Lung (tissue), 12 donors: Measurements from ENCODE around the gene CTCF. TPM values are rescaled to one million over a fixed set of nuclear protein-coding genes. Genes with fewer than 3 reads are reported as not detected.
A peak's percentile ranks its signal among the peaks of the same experiment; 100 is the strongest.

ENCODE experiments used
- ATAC-seq: fragments of 200-7000 bp; cut with Tn5 transposase; one replicate; pipeline ENCODE4 v1.9.1; 2020; ENCODE audit warnings: moderate number of reproducible peaks; ENCODE audit not compliant: insufficient read depth, low FRiP score
- DNase-seq, 3 donors: peaks; one replicate each; pipeline ENCODE4 v3.0.0-alpha.2; 2013 to 2017
- H3K27ac ChIP-seq, 2 donors: one replicate each; pipeline ENCODE4 v1.5.1; 2013; ENCODE audit warnings: mild to moderate bottlenecking in 2 of 2, moderate library complexity in 2 of 2, control low read depth in 1 of 2, inconsistent platforms in 1 of 2, low read depth in 1 of 2, low read length in 1 of 2
- H3K27me3 ChIP-seq, 3 donors: one replicate each; pipeline ENCODE4 v1.5.1; 2013; ENCODE audit warnings: low read length in 2 of 3; ENCODE audit not compliant: control insufficient read depth in 3 of 3, insufficient read depth in 3 of 3
- H3K36me3 ChIP-seq, 4 donors: one replicate each; pipeline ENCODE4 v1.5.1; 2013; ENCODE audit warnings: low read length in 4 of 4, mild to moderate bottlenecking in 1 of 4, moderate library complexity in 1 of 4; ENCODE audit not compliant: control insufficient read depth in 4 of 4, insufficient read depth in 4 of 4
- H3K4me1 ChIP-seq, 5 donors: one replicate each; pipeline ENCODE4 v1.5.1; 2013; ENCODE audit warnings: low read length in 5 of 5, mild to moderate bottlenecking in 2 of 5, moderate library complexity in 1 of 5; ENCODE audit not compliant: control insufficient read depth in 5 of 5, insufficient read depth in 5 of 5
- H3K4me3 ChIP-seq: one replicate; pipeline ENCODE4 v1.5.1; 2013; ENCODE audit warnings: mild to moderate bottlenecking, control low read depth, moderate library complexity
- H3K9ac ChIP-seq, 2 donors: one replicate each; pipeline ENCODE4 v1.5.1; 2013; ENCODE audit warnings: low read length in 2 of 2, control low read depth in 1 of 2; ENCODE audit not compliant: insufficient read depth in 1 of 2
- H3K9me3 ChIP-seq, 4 donors: one replicate each; pipeline ENCODE4 v1.5.1; 2013; ENCODE audit warnings: low read length in 3 of 4, mild to moderate bottlenecking in 1 of 4, moderate library complexity in 1 of 4; ENCODE audit not compliant: control insufficient read depth in 4 of 4, insufficient read depth in 3 of 4
- CTCF ChIP-seq: IDR thresholded peaks from 2 replicates; pipeline ENCODE4 v1.5.1; 2012; ENCODE audit warnings: mild to moderate bottlenecking; ENCODE audit errors: control extremely low read depth, extremely low read depth
- WGBS, 2 donors: extraction: QIAGEN DNeasy Blood & Tissue Kit; methylation state at CpG; one replicate each; pipeline ENCODE4 v1.1.7; 2013; 5-methylcytosine and 5-hydroxymethylcytosine counted together
- polyA plus RNA-seq, 2 donors: library from polyadenylated mRNA; stranded (reverse); fragments of 200-250 nt; gene quantifications; one replicate each; pipeline ENCODE4 v1.2.1, GENCODE V29; 2013
- total RNA-seq, 2 donors: library from RNA; depleted of rRNA in 1 of 2; stranded (reverse); fragments of >200 nt in 1 of 2; gene quantifications; one replicate each; pipeline ENCODE4 v1.2.1, GENCODE V29; 2014 to 2021
- donor health status: control.
- donor health status: control.
- donor health status: Bipolar disorder and iron deficiency.
- donor health status: healthy.
- donor health status: DM: yes; HTN: yes; CAD: no.

The CTCF gene
- total and polyA plus RNA-seq, 4 donors: 16.7 to 54.2 (median 23.3) TPM

GRCh38 chr16:67637625-67638024 lies 75.3 kb downstream of the CTCF start:
- WGBS, 2 donors: 91 to 95% methylated on average over 12 of the region's 12 CpGs
- H3K4me3 ChIP-seq: no peak overlapping the region
- H3K27ac ChIP-seq: no peak overlapping the region
- H3K4me1 ChIP-seq: peaks cover 0 to 11% (median 2%) of the 10 kb centered on the region in 5 donors
- no peaks in the 10 kb centered on the region for H3K27me3 ChIP-seq
- peaks cover 21 to 36% (median 32%) of the 10 kb centered on the region in 4 donors for H3K36me3 ChIP-seq
- H3K9ac ChIP-seq: no peak overlapping the region
- no peak for TF ChIP-seq CTCF
- H3K9me3 ChIP-seq: no peaks in the 10 kb centered on the region
- no peak for ATAC-seq
- no peak for DNase-seq

GRCh38 chr16:67641779-67642708 lies 79.7 kb downstream of the CTCF start:
- H3K4me1 ChIP-seq: peaks cover 0 to 9% (median 2%) of the 10 kb centered on the region in 5 donors
- no peak overlapping the region for H3K4me3 ChIP-seq
- peak overlapping the region in 1 of 2 donors; percentile 24 for H3K27ac ChIP-seq
- no peak for TF ChIP-seq CTCF
- no peak overlapping the region for H3K9ac ChIP-seq
- H3K36me3 ChIP-seq: peaks cover 16 to 19% (median 17%) of the 10 kb centered on the region in 4 donors
- H3K9me3 ChIP-seq: no peaks in the 10 kb centered on the region
- ATAC-seq: no peak
- H3K27me3 ChIP-seq: peaks cover 0 to 17% (median 3%) of the 10 kb centered on the region in 3 donors
- peak in 1 of 3 donors; percentile 42 for DNase-seq
- WGBS, 2 donors: 47 to 70% methylated on average over 10 of the region's 10 CpGs

GRCh38 chr16:67644038-67644437 lies 81.7 kb downstream of the CTCF start:
- no peak for ATAC-seq
- H3K4me3 ChIP-seq: no peak overlapping the region
- TF ChIP-seq CTCF: no peak
- H3K9me3 ChIP-seq: no peaks in the 10 kb centered on the region
- no peak overlapping the region for H3K27ac ChIP-seq
- WGBS, 2 donors: 93 to 97% methylated on average over 9 of the region's 9 CpGs
- H3K36me3 ChIP-seq: peaks cover 1 to 5% (median 2%) of the 10 kb centered on the region in 4 donors
- H3K4me1 ChIP-seq: peaks cover 0 to 9% (median 2%) of the 10 kb centered on the region in 5 donors
- H3K27me3 ChIP-seq: peaks cover 0 to 23% (median 20%) of the 10 kb centered on the region in 3 donors
- no peak for DNase-seq
- no peak overlapping the region for H3K9ac ChIP-seq
